HUES64 (cell line): ENCODE data around the gene ARID5A.

Experiments
- H3K27ac ChIP-seq: 2 replicates; pipeline ENCODE4 v1.7.0; 2013; ENCODE audit warnings: low read depth, low read length, inconsistent platforms
- H3K27me3 ChIP-seq: 2 replicates; pipeline ENCODE4 v1.6.1; 2013; ENCODE audit warnings: mild to moderate bottlenecking, low read length; ENCODE audit not compliant: insufficient read depth
- H3K36me3 ChIP-seq: 2 replicates; pipeline ENCODE4 v1.6.1; 2013; ENCODE audit warnings: mild to moderate bottlenecking, low read length; ENCODE audit not compliant: insufficient read depth
- H3K4me1 ChIP-seq: 2 replicates; pipeline ENCODE4 v1.6.1; 2013; ENCODE audit warnings: mild to moderate bottlenecking, low read length, moderate library complexity; ENCODE audit not compliant: insufficient read depth
- H3K4me3 ChIP-seq: 2 replicates; pipeline ENCODE4 v1.5.1; 2013; ENCODE audit warnings: mild to moderate bottlenecking, low read length, moderate library complexity
- H3K9ac ChIP-seq: 2 replicates; pipeline ENCODE4 v1.6.1; 2013; ENCODE audit warnings: mild to moderate bottlenecking, low read depth, low read length
- H3K9me3 ChIP-seq: 2 replicates; pipeline ENCODE4 v1.6.1; 2013; ENCODE audit warnings: low read depth, low read length; ENCODE audit not compliant: insufficient read depth
- WGBS: fragments of 150-250, 120-280 bp; methylation state at CpG from one replicate; pipeline ENCODE4 v1.1.7; 2013; ENCODE audit warnings: missing lambda C conversion rate; 5-methylcytosine and 5-hydroxymethylcytosine counted together

ARID5A gene

DNA sequence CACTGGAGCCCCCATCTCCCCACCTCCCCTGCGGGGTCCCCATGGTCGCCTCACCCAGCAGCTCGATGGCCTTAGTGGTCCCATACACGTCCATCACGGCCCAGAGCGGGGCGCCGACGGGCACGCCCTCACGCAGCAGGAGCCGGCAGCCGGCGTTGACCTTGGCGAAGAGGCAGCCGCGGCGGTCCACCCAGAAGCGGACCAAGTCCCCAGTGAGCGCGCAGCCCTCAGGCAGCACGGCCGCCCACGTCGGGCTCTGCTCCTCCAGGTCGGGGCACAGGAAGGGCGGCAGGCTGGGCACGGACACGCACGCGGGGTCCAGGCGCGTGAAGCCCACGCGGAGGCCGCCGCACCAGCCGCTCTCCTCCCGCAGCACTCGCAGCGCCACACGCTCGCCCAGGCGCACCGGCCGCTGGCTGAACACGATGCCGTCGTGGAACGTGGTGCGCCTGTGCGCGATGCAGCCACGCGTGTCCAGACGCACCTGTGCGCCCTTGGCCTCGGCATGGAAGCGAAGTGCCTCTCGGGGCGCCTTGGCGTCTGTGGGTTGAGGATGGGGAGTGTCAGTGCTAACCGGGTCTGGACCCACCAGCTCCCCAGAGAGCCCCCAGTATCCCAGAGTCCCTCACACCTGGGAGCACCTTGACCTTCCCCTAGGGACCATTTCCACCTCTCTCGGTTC, 36.0 kb upstream of the ARID5A start:
- H3K4me1 ChIP-seq: no peaks in the 10 kb centered on the region

DNA sequence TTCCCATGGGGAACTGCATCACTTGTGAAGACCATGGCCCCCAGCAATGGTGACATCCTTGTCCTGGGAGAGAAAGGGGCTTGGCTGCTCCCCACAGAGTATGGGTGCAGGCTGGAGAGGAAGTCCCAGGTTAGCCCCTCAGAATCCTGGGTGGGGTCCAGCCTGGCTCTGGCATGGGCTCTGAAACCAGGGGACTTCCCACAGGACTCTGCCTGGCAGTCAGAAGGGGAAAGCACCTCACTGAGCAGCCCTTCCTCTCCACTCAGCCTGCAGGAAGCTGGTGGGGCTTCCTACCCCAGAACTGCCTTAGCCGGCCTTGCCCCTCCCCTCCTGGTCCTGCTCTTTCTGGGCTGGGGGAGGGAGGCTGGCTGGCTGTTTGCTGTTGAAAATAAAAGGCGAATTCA, 35.1 kb upstream of the ARID5A start:
- H3K4me1 ChIP-seq: no peaks in the 10 kb centered on the region
- 50% methylated on average over 1 of the region's 2 CpGs for WGBS

More for the DNA sequence above, 36.0 kb upstream of the ARID5A start:
- H3K4me3 ChIP-seq: no peak overlapping the region
- H3K27me3 ChIP-seq: no peaks in the 10 kb centered on the region
- 97% methylated on average over 64 of the region's 64 CpGs for WGBS
- no peak overlapping the region for H3K27ac ChIP-seq
- no peak overlapping the region for H3K9ac ChIP-seq
- H3K9me3 ChIP-seq: 0 out of 2 replicates have a peak, but pooled peaks cover 2% of the 10 kb centered on the region
- H3K36me3 ChIP-seq: no peaks in the 10 kb centered on the region

DNA sequence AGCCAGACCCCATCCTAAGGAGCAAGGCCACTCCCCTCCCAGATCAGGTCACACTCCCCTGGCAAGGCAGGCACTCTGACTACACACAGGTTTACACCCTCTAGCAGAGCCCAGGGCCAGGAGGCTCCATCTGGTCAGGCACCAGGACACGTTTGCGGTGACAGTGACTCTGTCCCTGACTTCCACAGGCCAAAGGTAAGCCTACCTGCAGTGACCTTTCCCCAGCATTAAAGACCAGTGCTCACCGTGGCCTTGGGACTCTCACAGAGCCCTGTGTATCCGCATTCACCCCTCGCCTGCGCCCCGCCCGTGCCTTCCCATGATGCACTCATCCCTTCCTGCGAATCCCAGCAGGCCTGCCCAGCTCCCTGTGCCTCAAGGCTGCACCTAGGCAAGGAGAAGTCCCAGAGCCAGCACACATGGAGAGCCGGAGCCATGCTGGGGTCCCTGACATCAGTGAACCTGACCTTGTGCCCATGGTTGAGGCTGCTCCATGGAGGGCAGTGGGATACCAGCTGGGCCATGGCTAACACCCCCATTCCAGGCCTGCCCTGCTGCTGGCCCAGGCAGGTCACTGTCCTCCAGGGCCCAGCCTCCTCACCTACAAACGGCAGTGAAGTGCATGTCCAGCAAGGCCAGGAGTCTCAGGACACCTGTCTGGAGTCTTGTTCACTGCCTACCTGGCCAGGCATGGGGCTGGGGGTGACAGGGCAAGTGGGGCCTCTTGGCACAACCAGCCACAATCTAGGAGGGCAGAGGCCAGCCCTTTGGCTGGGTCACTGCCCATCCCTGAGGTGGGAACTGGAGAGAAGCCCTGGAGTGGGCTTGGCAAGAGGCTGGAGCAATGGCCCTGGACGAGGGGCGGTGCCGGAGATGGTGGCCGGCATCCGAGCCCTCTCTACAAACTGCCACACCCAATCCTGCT, 34.4 kb upstream of the ARID5A start:
- no peak overlapping the region for H3K9ac ChIP-seq
- H3K36me3 ChIP-seq: no peaks in the 10 kb centered on the region
- no peaks in the 10 kb centered on the region for H3K27me3 ChIP-seq
- no peaks in the 10 kb centered on the region for H3K4me1 ChIP-seq
- whole genome bisulfite sequencing: 88% methylated on average over 16 of the region's 16 CpGs
- H3K9me3 ChIP-seq: no peaks in the 10 kb centered on the region
- no peak overlapping the region for H3K27ac ChIP-seq
- H3K4me3 ChIP-seq: no peak overlapping the region

More for the DNA sequence above, 35.1 kb upstream of the ARID5A start:
- Histone ChIP-seq H3K27me3 (no peaks in the 10 kb centered on the region), H3K27ac (no peak overlapping the region), H3K9me3 (no peaks in the 10 kb centered on the region), H3K36me3 (no peaks in the 10 kb centered on the region), H3K9ac (no peak overlapping the region), H3K4me3 (no peak overlapping the region)

DNA sequence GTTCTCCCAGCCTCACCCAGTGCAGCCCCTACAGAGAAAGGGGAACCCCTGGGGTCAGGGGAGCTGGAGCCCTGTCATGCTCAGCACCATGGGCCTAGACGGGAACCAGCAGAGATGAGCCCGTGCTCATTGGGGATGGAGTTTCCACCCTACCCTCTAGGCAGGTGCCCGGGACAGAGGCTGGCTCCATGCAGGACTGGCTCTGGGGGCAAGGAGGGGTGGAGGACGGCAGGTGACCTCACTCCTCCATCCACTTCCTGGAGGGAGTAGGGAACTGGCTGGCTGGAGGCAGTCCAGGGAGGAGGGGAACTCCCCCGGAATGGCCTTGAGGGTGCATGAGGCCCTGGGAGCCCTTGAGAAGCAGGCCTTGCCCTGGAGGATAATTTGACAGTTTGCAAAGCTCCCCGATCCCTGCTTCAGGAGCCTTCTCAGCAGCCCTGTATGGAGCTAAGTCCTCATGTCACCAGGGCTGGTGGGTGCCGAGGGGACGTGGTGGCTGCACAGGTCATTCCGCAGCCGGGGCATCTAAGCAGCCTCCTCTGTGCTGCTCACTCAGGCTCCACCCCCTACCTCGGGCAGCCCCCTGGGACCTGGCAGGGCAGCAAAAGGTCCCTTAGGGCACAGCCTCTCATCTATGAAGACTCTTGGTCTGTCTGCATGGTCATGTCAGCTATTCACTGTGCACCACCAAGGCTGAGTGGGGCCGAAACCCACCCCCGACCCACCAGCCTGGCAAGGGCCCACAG, 33.5 kb upstream of the ARID5A start:
- H3K36me3 ChIP-seq: no peaks in the 10 kb centered on the region
- H3K9me3 ChIP-seq: no peaks in the 10 kb centered on the region
- no peak overlapping the region for H3K4me3 ChIP-seq
- no peak overlapping the region for H3K27ac ChIP-seq
- WGBS: 91% methylated on average over 12 of the region's 13 CpGs
- H3K27me3 ChIP-seq: no peaks in the 10 kb centered on the region
- H3K4me1 ChIP-seq: no peaks in the 10 kb centered on the region
- no peak overlapping the region for H3K9ac ChIP-seq

DNA sequence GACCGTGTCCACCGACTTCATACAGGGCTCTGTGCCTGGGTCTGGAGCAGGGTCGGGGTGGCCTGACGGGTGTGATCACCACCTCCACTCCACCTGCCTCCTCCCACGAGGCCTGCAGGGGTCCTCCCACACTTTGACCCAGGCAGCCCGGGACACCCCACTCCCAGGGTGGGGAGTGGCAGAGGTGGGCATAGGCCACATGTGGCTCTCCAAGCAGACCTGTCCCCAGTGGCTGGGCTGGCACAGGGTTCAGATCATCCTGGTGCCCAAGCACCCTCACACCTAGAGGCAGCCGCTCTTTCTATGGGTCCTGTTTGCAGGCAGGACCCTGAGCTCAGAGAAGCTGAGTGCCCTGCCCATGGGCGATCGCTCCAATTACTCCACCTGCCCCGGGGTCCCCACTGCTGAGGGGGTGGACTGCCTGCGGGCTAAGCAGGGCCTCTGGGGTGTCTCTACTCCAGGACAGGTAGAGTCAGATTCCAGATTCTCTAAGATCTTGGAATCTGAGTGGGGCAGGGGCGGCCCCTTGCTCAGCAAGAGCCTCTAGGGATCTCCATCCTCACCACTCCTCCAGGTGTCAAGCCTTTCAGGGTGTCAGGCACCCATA, 32.8 kb upstream of the ARID5A start:
- Histone ChIP-seq H3K27ac (no peak overlapping the region), H3K9me3 (no peaks in the 10 kb centered on the region), H3K4me1 (no peaks in the 10 kb centered on the region), H3K27me3 (peaks cover 6% of the 10 kb centered on the region), H3K4me3 (no peak overlapping the region), H3K9ac (no peak overlapping the region), H3K36me3 (no peaks in the 10 kb centered on the region)
- 93% methylated on average over 12 of the region's 12 CpGs for WGBS

DNA sequence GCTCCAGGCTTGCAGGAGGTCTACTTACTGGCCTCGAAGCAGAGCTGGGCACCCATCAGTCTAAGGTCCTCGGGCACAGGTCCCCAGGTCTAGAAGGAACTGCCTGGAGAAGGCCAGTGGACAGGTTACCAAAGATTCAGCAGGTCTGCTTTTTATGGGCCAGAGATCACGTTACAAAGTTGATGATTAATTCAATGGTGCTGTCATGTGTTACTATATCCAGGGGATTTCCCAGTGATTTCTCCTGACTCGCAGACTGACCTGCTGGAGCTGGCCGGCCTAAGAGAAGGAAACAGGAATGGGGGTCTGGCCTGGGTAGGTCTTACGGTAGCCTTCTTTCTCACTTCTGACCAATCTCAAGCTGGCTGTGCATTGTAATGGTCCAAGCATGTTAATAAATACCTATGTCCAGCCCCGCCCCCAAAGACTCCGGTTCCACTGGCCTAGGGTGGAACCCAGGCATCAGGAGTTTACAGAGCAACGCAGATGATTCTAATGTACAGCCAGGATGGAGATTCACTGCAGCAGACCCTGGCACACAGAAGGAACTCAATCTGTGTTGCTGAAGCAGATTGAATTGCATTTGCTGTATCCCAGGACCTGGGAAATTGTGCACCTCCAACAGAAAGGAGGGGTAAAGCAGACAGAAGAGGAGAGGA, 31.2 kb upstream of the ARID5A start, which contains the start of gene NEURL3:
NEURL3 (minus strand) TSS at position 127 of the 659 bp plus-strand sequence; CDS start at position 56, 71 bp downstream.
- H3K27me3 ChIP-seq: peaks cover 16% of the 10 kb centered on the region
- H3K4me1 ChIP-seq: no peaks in the 10 kb centered on the region
- WGBS: 87% methylated on average over 9 of the region's 9 CpGs
- H3K9ac ChIP-seq: no peak within 1 kb of the TSS
- no peaks in the 10 kb centered on the region for H3K9me3 ChIP-seq
- no peak within 1 kb of the TSS for H3K4me3 ChIP-seq
- H3K36me3 ChIP-seq: no peaks in the 10 kb centered on the region
- H3K27ac ChIP-seq: no peak within 1 kb of the TSS

DNA sequence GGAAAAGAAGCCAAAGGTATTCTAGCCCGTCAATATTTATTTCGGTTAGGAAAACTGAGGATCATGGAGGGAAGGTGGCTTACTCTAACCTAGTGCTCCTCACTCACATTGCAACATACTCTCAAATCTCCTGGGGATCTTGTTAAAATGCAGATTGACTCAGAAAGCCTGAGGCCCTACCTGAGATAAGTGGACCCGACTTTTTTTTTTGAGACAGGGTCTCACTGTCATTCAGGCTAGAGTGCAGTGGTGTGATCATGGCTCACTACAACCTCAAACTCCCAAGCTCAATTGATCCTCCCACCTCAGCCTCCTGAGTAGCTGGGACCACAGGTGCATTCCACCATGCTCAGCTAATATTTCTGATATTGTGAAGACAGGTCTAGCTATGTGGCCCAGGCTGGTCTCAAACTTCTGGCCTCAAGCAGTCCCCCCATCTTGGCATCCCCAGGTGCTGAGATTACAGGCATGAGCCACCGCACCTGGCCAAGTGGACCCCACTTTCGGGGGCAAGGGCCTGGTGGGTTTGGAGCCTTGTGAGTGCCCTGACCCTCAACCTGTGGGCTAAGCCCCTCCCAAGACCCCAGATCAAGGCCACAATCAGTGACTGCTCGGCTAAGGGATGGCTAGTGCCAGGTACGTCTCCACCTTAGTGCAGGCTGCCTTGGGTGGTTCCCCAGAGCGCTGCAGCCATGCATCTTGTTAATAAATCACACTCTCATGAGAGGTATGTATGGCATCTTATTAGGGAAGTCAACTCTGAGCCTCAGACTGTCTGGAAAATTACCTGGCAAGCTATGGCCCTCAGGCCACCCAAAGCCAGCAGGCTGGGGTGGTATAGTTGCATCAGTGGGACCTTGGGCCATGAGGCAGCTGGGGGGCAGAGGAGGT, 30.3 kb upstream of the ARID5A start:
- Histone ChIP-seq H3K27ac (no peak overlapping the region), H3K27me3 (peaks cover 18% of the 10 kb centered on the region), H3K36me3 (no peaks in the 10 kb centered on the region), H3K9me3 (no peaks in the 10 kb centered on the region), H3K4me1 (no peaks in the 10 kb centered on the region), H3K9ac (no peak overlapping the region), H3K4me3 (no peak overlapping the region)
- 87% methylated on average over 8 of the region's 8 CpGs for WGBS

DNA sequence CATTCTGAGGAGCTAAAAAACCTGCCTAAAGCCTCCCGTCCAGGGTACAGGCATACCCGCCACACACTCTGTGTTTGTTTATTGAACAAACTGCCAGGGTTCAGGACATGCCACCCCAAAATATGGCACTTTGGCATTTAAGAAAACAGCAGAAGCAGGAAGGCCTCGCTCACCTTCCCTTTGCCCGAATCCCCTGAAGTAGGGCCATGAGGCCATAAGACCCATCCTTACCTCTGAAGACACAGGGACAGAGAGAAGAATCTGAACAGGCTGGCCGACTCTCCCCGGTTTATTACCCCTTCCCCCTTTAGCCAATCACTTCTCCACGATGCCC, 29.7 kb upstream of the ARID5A start:
- Histone ChIP-seq H3K4me3 (no peak overlapping the region), H3K4me1 (no peaks in the 10 kb centered on the region), H3K36me3 (no peaks in the 10 kb centered on the region), H3K27me3 (peaks cover 18% of the 10 kb centered on the region), H3K9ac (no peak overlapping the region), H3K27ac (no peak overlapping the region), H3K9me3 (no peaks in the 10 kb centered on the region)
- 92% methylated on average over 7 of the region's 7 CpGs for WGBS

DNA sequence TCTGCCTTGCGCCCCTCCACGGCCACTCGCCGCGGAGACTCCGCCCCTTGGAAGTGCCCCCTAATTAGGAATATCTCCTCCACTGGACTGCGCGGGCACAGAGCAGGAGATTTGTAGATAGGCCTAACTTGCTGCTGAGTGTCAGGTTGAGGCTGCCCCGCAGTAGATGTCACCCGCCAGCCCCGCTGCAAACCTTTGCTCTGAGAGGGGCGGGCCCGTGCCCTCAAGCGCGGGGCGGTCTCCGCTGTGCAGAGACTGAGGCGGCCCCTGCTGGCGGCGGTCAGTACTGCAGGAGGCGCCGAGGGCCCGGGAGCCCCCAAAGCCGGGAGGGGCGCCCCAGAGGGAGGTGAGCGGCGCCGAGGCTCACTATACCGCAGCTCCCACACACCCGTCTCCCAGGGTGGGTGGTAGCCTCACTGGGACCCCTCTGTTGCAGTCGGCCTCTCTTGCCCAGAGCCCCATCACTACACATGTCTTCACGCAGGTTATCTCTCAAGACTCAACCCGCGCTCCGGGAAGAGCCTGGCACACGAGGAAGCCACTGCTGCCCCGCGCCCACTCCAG, 28.5 kb upstream of the ARID5A start:
- H3K27ac ChIP-seq: no peak overlapping the region
- WGBS: 30% methylated on average over 38 of the region's 38 CpGs
- peak overlapping the region; percentile 30; the same call in 1 of the 2 replicates for H3K4me3 ChIP-seq
- no peaks in the 10 kb centered on the region for H3K36me3 ChIP-seq
- no peaks in the 10 kb centered on the region for H3K9me3 ChIP-seq
- H3K27me3 ChIP-seq: peaks cover 18% of the 10 kb centered on the region
- H3K4me1 ChIP-seq: no peaks in the 10 kb centered on the region
- H3K9ac ChIP-seq: no peak overlapping the region
